ENCODE data around the gene KIF1A. TPM values are rescaled to one million over a fixed set of nuclear protein-coding genes. Genes with fewer than 3 reads are reported as not detected.

KIF1A gene
- total and polyA plus RNA-seq, 2 of the 8 experiments (the other 6 are each of a cell fraction or from before 2014, with no cell fraction given): 61.3 to 281 TPM

- no peak for TF ChIP-seq KDM5A (IDR thresholded peaks at IDR 0.05; ENCODE audit: low read length)
- no peak for TF ChIP-seq KDM1A (IDR thresholded peaks at IDR 0.05; ENCODE audit: borderline replicate concordance, low read length)
- no peak for TF ChIP-seq SUZ12 (IDR thresholded peaks at IDR 0.05; ENCODE audit: low read length)
- TF ChIP-seq SP1 (IDR thresholded peaks at IDR 0.05; ENCODE audit: low read depth, low read length): no peak
Measured at GRCh38 chr2:240837621-240838020, 17.6 kb upstream of the KIF1A start (continued).
